ENCODE measurements around the gene CLHC1. TPM values are rescaled to one million over a fixed set of nuclear protein-coding genes. Genes with fewer than 3 reads are reported as not detected.
"Not testable (repeated sequence)": the region's sequence is repeated elsewhere in the genome, so short reads cannot be mapped to it uniquely, and the experiment has no call there.

Gene CLHC1
- total RNA-seq = 10 to 100 TPM in 1 of 4 donors, 1 to 10 TPM in 3; 3.0 to 16.8 (median 3.8) TPM

DNA sequence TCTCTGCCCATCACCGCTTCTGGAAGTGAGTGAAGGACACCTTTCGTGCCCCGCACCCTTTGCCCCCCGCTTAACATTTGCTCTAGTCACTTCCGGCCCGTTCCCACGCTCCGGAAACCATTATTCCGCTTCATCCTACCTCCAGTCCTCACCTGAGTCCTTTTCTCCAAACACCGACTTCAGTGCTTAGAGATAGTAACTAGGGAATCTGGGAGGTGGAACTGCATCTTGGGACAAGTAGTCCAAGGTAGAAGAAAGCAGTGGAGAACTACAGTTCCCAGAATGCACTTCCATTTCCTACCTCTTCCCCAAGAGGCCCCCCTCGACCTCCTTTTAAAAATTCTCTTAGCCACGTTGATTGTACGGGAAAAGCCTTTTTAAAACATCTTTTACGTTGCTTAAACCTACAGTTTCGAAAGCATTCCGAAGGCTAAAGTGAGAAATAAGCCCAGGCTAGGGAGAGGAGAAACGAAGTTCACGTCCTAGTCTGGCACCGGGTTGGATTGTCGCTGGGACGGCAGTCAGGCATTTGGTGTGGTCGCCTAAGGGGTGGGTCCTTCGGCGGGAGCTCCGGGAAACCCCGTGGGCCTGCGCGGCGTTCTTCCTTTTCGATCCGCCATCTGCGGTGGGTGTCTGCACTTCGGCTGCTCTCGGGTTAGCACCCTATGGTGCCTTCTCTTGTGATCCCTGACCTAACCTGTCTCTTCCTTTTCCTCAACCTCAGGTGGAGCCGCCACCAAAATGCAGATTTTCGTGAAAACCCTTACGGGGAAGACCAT is at the start of gene CLHC1, which contains the start of gene RPS27A:
TSS of gene CLHC1 (minus strand) at position 210 of the 779 bp plus-strand sequence. CDS start 9,882 bp downstream, outside the sequence.
TSS of gene RPS27A (plus strand) at position 605 of the 779 bp plus-strand sequence. CDS start at position 742, 137 bp downstream.
- peaks cover 4 to 46% (median 8%) of the 10 kb centered on the region in 3 donors for H3K4me1 ChIP-seq
- TF ChIP-seq POLR2A (IDR thresholded peaks at IDR 0.05) (peak; percentile 61 to 77), EP300 (IDR thresholded peaks at IDR 0.05) (no peak), POLR2AphosphoS5 (IDR thresholded peaks at IDR 0.05) (peak; percentile 82)
- TF ChIP-seq, protein P1, sequence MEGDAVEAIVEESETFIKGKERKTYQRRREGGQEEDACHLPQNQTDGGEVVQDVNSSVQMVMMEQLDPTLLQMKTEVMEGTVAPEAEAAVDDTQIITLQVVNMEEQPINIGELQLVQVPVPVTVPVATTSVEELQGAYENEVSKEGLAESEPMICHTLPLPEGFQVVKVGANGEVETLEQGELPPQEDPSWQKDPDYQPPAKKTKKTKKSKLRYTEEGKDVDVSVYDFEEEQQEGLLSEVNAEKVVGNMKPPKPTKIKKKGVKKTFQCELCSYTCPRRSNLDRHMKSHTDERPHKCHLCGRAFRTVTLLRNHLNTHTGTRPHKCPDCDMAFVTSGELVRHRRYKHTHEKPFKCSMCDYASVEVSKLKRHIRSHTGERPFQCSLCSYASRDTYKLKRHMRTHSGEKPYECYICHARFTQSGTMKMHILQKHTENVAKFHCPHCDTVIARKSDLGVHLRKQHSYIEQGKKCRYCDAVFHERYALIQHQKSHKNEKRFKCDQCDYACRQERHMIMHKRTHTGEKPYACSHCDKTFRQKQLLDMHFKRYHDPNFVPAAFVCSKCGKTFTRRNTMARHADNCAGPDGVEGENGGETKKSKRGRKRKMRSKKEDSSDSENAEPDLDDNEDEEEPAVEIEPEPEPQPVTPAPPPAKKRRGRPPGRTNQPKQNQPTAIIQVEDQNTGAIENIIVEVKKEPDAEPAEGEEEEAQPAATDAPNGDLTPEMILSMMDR (IDR thresholded peaks at IDR 0.05) = peak in 1 of 4 experiments; percentile 23
- no peaks in the 10 kb centered on the region for H3K27me3 ChIP-seq
- ATAC-seq = peak; percentile 98
- 0 to 1% methylated on average over 21 of the region's 37 CpGs for WGBS, 2 donors (ENCODE audit: low coverage in 1 of 2)
- peaks cover 4 to 37% of the 10 kb centered on the region in 2 donors for H3K36me3 ChIP-seq
- no peaks in the 10 kb centered on the region for H3K9me3 ChIP-seq
- H3K27ac ChIP-seq = peak within 1 kb of the TSS; percentile 89 to 96 (median 90)
- H3K4me3 ChIP-seq = peak within 1 kb of the TSS; percentile 67 to 98

DNA sequence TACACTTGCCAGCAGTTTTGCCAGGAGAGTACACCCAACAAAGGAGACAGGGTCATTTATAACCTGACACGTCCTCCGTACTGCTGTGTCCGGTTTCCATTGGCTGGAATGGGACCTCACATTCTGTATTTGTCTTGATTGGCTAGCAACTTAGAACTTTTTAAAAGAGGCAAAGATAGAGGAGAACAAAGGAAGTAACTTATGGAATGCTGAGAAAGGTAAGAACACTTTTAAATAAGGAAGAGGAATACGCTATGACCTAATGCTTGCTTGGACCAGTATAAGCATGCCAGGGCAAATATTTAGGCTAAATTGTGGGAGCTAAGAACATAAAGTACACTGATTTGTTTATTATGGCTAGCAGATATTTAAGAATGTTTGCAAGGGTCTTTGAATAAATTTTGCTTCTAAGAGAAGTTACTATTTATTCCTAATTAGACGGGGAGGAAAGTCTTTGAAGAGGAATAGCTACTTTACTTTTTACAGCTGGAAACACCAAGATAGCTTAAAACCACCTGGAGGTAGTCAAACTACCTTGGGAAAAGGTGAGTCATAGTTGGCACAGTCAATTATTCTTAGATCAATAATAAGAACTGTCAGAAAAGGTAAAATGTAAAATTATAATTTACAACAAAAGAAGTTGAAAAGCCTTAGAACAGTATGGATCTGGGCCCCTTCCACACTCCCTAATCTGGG is 48.9 kb upstream of the CLHC1 start:
- peaks cover 0 to 30% (median 0%) of the 10 kb centered on the region in 3 donors for H3K4me1 ChIP-seq
- not testable (repeated sequence) for H3K4me3 ChIP-seq, H3K27me3 ChIP-seq, H3K36me3 ChIP-seq, H3K9me3 ChIP-seq, ATAC-seq
- WGBS, 2 donors (ENCODE audit: low coverage in 1 of 2) = 91 to 100% methylated on average over 1 to 5 of the region's 5 CpGs
- peak overlapping the region in 2 of 4 donors; percentile 94 to 96 for H3K27ac ChIP-seq

DNA sequence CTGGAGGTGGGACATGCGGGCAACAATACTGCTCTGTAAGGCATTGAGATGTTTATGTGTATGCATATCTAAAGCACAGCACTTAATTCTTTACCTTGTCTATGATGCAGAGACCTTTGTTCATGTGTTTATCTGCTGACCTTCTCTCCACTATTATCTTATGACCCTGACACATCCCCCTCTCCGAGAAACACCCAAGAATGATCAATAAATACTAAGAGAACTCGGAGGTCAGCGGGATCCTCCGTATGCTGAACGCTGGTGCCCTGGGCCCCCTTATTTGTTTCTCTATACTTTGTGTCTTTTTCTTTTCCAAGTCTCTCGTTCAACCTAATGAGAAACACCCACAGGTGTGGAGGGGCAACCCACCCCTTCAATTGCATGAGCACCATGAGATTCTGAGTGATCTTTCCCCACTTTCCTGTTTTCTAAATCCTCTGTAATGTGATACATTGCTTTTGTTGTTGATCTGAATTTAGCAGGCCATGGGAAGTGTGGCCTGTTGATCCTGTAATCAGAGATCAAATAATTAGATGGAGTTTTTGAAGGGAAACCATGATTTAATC is 47.8 kb upstream of the CLHC1 start:
- not testable (repeated sequence) for H3K4me3 ChIP-seq, H3K27me3 ChIP-seq, H3K27ac ChIP-seq, H3K36me3 ChIP-seq, H3K9me3 ChIP-seq, ATAC-seq
- 60 to 68% methylated on average over 5 to 6 of the region's 7 CpGs for WGBS, 2 donors (ENCODE audit: low coverage in 1 of 2)
- peaks cover 0 to 21% (median 0%) of the 10 kb centered on the region in 3 donors for H3K4me1 ChIP-seq

DNA sequence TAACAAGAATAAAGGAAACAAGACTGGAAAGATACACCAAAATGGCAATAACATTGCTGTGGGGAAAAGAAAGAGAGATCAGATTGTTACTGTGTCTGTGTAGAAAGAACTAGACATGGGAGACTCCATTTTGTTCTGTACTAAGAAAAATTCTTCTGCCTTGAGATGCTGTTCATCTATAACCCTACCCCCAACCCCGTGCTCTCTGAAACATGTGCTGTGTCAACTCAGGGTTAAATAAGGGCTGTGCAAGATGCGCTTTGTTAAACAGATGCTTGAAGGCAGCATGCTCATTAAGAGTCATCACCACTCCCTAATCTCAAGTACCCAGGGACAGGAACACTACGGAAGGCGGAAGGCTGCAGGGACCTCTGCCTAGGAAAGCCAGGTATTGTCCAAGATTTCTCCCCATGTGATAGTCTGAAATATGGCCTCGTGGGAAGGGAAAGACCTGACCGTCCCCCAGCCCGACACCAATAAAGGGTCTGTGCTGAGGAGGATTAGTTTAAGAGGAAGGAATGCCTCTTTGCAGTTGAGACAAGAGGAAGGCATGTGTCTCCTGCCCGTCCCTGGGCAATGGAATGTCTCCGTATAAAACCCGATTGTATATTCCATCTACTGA is 47.2 kb upstream of the CLHC1 start:
- H3K36me3 ChIP-seq, ATAC-seq, H3K4me3 ChIP-seq, H3K27me3 ChIP-seq, H3K9me3 ChIP-seq, H3K27ac ChIP-seq: not testable (repeated sequence)
- WGBS, 2 donors (ENCODE audit: low coverage in 1 of 2) = 30 to 33% methylated on average over 6 to 7 of the region's 10 CpGs
- H3K4me1 ChIP-seq = peaks cover 0 to 19% (median 0%) of the 10 kb centered on the region in 3 donors

DNA sequence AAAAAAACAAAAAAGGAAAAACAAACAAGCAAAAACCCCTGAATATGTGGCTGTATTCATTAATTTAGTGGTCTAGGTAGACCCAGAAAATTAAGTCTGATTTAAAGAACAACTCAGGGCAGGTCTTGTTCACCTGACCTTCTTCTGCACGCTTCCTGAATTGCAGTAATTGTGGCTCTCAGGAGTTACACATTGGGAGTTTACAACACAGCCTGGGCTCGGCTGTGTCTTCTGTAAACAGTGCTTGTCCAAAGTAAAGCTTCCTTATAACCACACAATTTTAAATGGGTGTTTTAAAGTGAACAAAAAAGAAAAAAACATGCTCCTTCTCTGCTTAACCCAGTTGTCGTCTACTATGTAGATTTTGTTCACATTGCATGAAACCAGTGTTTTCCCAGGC is 45.2 kb upstream of the CLHC1 start:
- Histone ChIP-seq H3K36me3 (no peaks in the 10 kb centered on the region), H3K27me3 (peaks cover 8% of the 10 kb centered on the region), H3K27ac (no peak overlapping the region), H3K4me3 (no peak overlapping the region), H3K9me3 (no peaks in the 10 kb centered on the region), H3K4me1 (peaks cover 0 to 5% (median 0%) of the 10 kb centered on the region in 3 donors)
- 70 to 81% methylated on average over 3 of the region's 3 CpGs for WGBS, 2 donors (ENCODE audit: low coverage in 1 of 2)
- ATAC-seq = no peak
- TF ChIP-seq, protein P1 (IDR thresholded peaks at IDR 0.05) = no peak
- TF ChIP-seq POLR2A (IDR thresholded peaks at IDR 0.05) (no peak), EP300 (IDR thresholded peaks at IDR 0.05) (no peak), POLR2AphosphoS5 (IDR thresholded peaks at IDR 0.05) (no peak)

DNA sequence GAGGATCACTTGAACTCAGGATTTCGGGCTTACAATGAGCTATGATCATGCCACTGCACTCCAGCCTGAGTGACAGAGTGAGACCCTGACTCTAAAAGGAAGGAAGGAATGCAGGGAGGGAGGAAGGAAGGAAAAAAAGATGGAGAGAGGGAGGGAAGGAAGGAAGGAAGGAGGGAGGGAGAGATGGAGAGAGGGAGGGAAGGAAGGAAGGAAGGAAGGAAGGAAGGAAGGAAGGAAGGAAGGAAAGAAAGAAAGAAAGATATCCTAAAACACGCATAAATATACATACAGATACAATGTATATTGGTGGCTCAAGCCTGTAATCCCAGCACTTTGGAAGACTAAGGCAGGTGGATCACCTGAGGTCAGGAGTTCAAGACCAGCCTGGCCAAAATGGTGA is 42.3 kb upstream of the CLHC1 start:
- 78 to 79% methylated on average over 1 to 2 of the region's 2 CpGs for WGBS, 2 donors (ENCODE audit: low coverage in 1 of 2)
- not testable (repeated sequence) for H3K9me3 ChIP-seq, H3K4me3 ChIP-seq, H3K36me3 ChIP-seq, ATAC-seq, H3K27ac ChIP-seq, H3K27me3 ChIP-seq, H3K4me1 ChIP-seq
